DMS114 treated with DMSO at 0.1 percent for 48 hours (cell line): ENCODE results near the gene ZNF432.

Source experiments
- DNase-seq: peaks from one replicate; lab custom pipeline; 2025; ENCODE audit not compliant: unreplicated experiment; lab: John Stamatoyannopoulos, UW

The ZNF432 gene

DNA sequence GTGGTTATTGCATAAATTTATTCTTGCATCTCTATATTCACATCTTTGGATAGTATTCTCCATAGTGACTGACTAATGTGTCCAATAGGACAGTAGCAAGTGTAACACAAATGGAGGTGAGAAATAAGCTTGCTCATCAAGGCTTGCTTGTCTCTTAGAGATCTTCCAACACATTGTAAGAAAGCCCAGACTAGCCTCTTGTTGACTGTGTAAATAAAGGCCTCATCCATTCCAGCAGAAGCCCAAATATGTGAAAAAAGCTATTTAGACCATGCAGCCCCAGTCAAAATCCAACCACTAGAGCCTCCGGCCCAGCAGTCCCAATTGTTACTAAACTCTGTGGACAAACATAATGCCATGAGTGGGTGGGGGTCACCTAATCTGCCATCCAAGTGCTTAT is 38.0 kb downstream of the ZNF432 start:
- no peak for DNase-seq

DNA sequence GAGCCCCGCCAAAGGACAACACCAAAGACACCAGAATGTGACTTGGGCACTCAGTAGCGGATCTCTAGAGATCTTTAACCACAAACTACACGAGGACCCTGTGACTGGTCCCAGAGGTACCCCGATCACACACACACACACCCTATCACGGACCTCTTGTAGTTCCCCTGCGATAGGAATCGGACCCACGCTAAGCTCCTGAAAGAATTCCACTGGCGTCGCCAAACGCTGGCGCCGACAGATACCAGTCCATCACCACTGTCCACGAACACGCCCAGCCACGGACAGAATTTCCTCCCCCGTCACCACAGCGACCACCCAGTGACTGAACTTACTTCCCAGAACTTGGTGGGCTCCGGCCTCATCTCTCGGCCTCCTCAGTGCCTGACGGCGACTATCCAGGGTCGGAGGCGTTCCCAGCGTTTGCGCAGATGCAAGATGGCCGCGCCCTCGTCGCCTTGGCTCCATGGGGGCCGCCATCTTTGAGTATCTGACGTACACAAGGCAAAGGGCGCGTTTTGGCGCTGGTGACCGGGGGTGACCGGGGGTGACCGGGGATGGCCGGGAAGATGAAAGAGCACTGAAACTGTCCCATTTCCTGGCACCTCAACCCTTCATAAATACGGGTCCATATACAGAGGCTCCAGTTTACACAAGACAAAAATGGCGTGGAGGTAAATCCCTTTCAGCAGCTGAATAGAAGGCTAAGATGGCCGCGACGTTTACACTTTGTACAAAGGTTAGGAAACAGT is 40.7 kb downstream of the ZNF432 start, which contains the start of gene ZNF615:
TSS of gene ZNF615 (minus strand) at position 406 of the 752 bp plus-strand sequence. CDS start 4,500 bp downstream, outside the sequence.
- DNase-seq = peak; percentile 86

DNA sequence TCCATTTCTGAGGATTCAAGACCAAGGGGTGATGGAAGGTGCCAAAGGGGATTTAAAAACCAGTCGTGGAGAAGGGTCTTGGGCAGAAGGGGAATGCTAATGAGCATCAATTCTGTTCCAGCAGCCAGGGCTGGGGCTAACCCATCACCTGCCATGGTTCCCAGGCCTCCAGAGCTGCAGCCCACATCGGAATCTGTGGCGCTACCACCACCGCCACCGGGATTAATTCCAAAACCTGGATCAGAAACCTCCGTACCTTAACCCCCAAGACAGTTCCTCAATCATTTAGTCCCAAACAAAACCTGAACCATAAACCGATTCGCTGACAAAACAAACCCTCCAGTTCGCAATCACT is 41.2 kb downstream of the ZNF432 start:
- peak; percentile 41 for DNase-seq

DNA sequence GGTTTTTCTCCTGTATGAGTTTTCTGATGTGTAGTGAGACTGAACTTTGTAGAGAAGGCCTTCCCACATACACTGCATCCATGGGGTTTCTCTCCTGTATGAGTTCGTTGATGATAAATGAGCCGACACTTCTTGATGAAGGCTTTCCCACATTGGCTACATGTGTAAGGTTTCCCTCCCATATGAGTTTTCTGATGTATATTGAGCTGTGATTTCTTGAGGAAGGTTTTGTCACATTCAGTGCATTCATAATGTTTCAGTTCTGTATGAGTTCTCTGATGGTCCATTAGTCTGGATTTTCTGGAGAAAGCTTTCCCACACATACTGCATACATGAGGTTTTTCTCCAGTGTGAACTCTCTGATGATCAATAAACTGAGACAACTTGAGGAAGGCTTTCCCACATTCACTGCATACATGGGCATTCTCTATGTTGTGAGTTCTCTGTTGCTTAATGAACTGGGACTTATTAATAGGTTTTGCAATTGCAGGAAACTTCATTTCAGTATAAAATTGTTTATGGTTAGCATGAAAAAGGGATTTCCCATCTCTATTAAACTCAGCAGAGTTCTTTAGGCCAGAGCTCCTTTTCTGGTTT is 54.5 kb downstream of the ZNF432 start:
- DNase-seq = no peak

DNA sequence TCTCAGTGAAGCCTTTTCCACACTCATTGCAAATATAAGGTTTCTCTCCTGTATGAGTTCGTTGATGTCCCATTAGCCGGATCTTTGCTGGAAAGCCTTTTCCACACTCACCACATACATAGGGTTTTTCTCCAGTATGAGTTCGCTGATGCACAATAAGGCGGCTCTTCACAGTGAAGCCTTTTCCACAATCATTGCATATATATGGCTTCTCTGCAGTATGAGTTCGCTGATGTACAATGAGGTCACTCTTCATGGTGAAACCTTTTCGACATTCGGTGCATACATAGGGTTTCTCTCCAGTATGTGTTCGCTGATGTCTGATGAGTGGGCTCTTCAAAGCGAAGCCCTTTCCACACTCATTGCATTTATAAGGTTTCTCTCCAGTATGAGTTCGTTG is 55.2 kb downstream of the ZNF432 start:
- no peak for DNase-seq

DNA sequence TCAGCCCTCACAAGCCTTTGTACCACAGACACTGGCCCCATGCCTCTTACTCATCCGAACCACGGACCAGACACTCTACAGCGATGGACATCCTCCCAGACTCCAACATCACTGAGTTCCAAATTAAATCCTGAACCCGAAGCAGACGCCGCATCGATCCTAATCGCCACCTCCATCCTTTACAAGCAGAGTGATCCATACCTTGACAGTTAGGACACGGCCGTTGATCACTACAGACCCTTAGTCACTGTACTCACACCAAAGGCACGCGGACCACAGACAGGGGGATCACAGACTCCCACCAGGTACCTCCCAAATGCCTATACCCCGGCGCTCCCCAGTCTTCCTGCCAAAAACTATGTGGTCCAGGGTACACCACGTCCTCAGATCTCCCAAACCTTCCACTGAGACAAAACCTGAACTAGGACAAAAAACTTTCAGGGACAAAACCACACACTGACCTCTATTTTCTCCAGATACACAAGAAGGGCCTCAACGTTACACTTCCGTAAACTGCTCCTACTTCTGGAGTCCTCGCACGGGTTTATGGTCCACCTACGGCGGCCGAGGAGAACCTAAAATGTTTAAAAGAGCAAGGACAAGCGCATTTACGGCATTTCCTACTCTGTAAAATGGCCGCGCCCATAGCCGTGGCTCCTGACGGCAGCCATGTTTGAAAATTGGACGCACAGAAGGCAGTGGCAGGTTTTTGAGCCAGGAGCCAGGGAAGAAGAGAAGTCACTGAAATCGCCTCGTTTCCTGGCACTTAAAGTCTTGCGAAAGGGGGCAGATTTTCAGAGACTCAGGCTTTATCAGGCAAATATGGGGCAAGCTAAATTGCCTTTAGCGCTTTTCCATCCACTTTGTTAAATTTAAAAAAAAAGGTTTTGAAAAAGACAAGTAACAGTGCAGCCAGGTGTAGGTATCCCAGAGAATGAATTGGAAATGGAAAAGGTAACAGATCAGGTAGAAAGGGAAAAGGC is 62.0 kb downstream of the ZNF432 start, which contains the start of gene ZNF350:
TSS of gene ZNF350 (minus strand) at position 532 of the 983 bp plus-strand sequence. CDS start 12,480 bp downstream, outside the sequence.
- peak; percentile 91 for DNase-seq

DNA sequence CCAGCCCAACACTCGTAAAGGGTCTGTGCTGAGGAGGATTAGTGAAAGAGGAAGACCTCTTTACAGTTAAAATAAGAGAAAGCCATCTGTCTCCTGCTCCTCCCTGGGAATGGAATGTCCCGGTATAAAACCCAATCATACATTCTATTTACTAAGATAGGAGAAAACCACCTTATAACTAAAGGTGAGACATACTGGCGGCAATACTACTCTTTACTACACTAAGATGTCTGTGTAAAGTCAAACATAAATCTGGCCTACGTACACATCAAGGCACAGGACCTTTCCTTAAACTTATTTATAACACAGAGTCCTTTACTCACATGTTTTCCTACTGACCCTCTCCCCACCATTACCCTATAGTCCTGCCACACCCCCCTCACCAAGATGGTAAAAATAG is 65.3 kb downstream of the ZNF432 start:
- DNase-seq = no peak
